Keratinocyte (primary cell): Measurements from ENCODE around the gene POU4F1.

ENCODE experiments used
- CTCF ChIP-seq, 3 experiments: IDR thresholded peaks in 1 of 3; conservative IDR thresholded peaks in 1 of 3; optimal IDR thresholded peaks in 1 of 3; 2 replicates in 2 of 3; 3 replicates in 1 of 3; pipeline versions ENCODE3 to v1.5.1; 2011; ENCODE audit warnings: low read length in 3 of 3, mild to moderate bottlenecking in 3 of 3, moderate library complexity in 2 of 3, control low read depth in 1 of 3, inconsistent platforms in 1 of 3; ENCODE audit not compliant: insufficient read depth in 2 of 3; ENCODE audit errors: extremely low read depth in 1 of 3
- EZH2 ChIP-seq: IDR thresholded peaks from one replicate; pipeline ENCODE4 v1.6.1; 2012; ENCODE audit warnings: inconsistent platforms, mild to moderate bottlenecking, low read length, moderate library complexity

GRCh38 chr13:78593652-78594455 lies 9.5 kb downstream of the POU4F1 start:
- no peak for TF ChIP-seq CTCF (optimal IDR thresholded peaks at IDR 0.05 in 1 of 3, IDR thresholded peaks at IDR 0.05 in 1 of 3, conservative IDR thresholded peaks at IDR 0.05 in 1 of 3; ENCODE audit: extremely low read depth in 1 of 3, insufficient read depth in 2 of 3, low read length in 3 of 3)
- TF ChIP-seq EZH2, result peak; percentile 67
